GM12872 (cell line): ENCODE measurements around the gene YIPF7.

ENCODE experiments used
- CTCF ChIP-seq: IDR thresholded peaks from 3 replicates; pipeline ENCODE4 v1.5.1; 2011; ENCODE audit warnings: low read depth, mild to moderate bottlenecking, low read length, moderate library complexity; ENCODE audit not compliant: insufficient read depth

The YIPF7 gene

GRCh38 chr4:44651425-44651824 lies at the start of gene YIPF7:
YIPF7 (minus strand) TSS chr4:44651625; CDS start chr4:44650100, 1,525 bp downstream.
- TF ChIP-seq CTCF = no peak

GRCh38 chr4:44701037-44701436 lies 49.6 kb upstream of the YIPF7 start:
- TF ChIP-seq CTCF = no peak

- no peak for TF ChIP-seq CTCF
Observed at GRCh38 chr4:44700427-44700826, 49.0 kb upstream of the YIPF7 start.

- no peak for TF ChIP-seq CTCF
Observed at GRCh38 chr4:44684648-44685047, 33.2 kb upstream of the YIPF7 start.

GRCh38 chr4:44679060-44679459 lies 27.6 kb upstream of the YIPF7 start:
- no peak for TF ChIP-seq CTCF

- no peak for TF ChIP-seq CTCF
Observed at GRCh38 chr4:44678094-44679041, 26.9 kb upstream of the YIPF7 start, which contains the start of gene GUF1. GUF1 (plus strand) TSS chr4:44678420; CDS start chr4:44678623, 203 bp downstream.

- no peak for TF ChIP-seq CTCF
Observed at GRCh38 chr4:44675366-44675765, 23.9 kb upstream of the YIPF7 start.
